GM18511 (cell line): ENCODE measurements around the gene FBN3.
"Not testable (repeated sequence)": the region's sequence is repeated elsewhere in the genome, so short reads cannot be mapped to it uniquely, and the experiment has no call there.

Source experiments
- ATAC-seq: cut with Tn5 transposase; IDR thresholded peaks from one replicate; pipeline ENCODE4 v1.9.1; 2021; ENCODE audit warnings: mild to moderate bottlenecking, moderate library complexity; ENCODE audit not compliant: unreplicated experiment

The FBN3 gene

DNA sequence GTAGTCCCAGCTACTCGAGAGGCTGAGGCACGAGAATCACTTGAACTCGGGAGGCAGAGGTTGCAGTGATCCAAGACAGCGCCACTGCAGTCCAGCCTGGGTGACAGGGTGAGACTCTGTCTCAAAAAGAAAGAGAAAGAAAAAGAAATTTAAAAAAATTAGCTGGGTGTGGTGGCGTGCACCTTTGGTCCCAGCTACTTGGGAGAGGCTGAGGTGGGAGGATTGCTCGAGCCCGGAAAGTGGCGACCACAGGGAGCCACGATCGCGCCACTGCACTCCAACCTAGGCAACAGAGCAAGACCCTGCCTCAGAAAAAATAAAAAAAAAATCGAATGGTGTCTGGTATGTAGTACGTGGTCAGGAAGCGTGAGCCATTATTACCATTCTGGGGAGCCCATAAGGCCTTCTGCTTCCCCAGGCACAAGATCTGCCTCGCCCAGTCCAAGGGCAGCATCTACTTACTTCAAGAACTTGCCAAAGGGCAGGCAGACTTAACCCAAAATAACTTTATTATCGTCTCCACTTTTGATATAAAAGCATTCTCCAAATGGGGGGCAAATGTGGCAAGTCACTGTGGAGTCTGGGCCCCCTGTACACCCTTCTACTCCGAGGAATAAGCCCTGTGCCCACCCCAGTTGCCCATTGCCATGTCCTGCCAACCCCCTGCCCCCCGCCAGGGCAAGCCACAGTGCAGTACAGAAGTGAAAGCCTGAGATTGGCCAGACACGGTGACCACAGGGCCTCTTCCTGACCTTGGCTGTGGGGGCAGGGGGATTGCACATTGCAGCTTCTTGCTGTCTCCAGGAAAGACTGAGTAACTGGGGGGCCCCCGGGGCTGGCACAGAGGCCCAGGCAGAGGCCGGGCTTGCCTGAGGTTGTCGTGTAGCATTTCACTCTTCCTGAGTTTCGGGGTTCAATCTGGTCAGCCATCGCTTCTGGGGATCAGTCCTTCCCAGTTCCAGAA, 84.2 kb downstream of the FBN3 start:
- no peak for ATAC-seq

DNA sequence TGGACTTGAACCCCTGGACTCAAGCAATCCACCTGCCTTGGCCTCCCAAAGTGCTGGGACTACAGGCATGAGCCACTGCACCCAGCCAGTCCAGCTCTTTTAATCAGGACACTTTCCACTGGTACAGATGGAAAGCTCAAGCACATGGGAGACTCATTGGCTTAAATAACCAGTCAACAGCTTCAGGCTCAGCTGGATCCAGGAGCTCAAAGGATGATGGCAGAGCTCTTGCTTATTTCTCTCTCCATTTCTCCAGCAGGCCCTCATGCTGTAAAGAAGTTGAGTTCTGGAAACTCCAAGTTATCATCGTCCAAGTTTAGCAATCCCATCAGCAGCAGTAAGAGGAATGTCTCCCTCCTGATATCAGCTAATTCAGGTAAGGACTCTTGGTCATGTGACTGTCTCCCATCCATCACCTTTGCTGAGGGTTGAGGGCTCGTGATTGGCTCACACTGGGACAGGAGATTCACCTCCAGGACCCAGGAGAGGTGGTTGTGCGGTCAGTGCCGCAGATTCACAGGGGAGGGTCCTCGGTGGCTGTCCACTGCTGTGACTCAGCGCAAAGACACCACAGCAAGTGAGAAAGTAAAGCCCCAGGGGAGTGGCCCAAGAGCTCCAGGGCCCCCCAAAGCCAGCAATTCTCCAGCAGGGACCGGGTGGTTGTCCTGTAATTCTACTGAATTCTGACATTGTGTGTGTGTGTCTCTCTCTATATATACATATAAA, 91.7 kb downstream of the FBN3 start:
- no peak for ATAC-seq

- ATAC-seq: no peak
Measured at GRCh38 chr19:8056533-8056932, 92.9 kb downstream of the FBN3 start.

GRCh38 chr19:8054169-8054568, 95.2 kb downstream of the FBN3 start:
- no peak for ATAC-seq

DNA sequence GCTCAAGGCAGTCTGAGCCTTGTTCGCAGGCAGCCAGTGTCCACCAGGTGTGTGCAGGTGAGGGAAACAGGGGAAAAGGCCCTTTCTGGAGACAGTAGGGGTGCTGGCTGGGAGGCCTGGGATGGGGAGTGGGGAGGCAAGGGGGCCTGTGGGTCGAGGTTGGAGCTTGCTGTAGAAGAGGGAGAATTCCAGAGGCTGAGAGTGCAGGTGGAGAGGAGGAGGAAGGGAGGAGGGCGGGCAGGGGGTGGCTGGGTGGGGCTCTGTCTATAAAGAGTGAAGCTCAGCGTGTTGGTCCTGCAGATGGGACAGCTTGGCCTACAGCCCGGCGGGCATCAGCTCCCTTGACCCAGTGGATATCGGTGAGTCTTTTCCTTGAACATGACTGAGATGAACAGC, 96.9 kb downstream of the FBN3 start, which contains the start of gene CCL25:
Gene CCL25, plus strand, starts transcription at position 297 of the 396 bp plus-strand sequence. CDS start 290 bp downstream, outside the sequence.
- no peak for ATAC-seq

DNA sequence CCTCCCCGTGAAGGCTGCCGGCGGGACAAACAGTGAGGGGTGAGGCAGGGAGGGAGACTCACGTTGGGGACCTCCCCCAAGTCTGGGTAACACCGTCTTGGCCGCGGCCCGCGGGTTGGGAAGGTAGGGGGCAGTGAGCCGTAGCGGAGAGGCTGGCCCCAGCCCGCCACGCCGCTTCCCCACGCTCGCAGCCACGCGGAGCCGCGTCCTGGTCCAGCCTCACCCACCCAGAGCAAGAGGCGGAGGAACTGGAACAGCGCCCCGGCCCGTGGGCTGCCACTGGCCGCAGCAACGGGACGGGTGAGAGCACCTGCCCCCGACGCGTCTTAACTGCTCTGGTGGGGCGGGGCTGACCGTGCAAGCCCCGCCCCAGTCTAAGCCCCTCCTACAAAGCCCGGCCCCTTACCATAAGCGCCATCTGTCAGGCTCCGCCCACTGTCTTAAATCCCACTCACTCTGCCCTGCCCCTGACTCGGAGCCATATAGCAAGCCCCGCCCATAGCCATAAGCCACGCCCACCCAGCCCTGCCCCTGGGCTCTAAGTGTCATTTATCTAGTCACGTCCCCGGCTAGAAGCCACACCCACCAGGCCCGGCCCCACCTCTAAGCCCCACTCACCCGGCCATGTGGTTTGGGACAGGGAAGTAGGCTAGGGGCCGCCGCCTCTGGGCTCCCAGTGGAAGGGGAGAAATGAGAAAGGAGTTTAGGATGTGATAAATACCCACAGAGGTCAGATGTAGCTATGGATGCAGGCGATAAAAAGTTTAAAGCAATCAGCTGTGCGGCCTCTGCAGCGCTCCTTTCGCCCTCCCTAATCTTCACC, 98.9 kb downstream of the FBN3 start:
- ATAC-seq: peak; percentile 83

DNA sequence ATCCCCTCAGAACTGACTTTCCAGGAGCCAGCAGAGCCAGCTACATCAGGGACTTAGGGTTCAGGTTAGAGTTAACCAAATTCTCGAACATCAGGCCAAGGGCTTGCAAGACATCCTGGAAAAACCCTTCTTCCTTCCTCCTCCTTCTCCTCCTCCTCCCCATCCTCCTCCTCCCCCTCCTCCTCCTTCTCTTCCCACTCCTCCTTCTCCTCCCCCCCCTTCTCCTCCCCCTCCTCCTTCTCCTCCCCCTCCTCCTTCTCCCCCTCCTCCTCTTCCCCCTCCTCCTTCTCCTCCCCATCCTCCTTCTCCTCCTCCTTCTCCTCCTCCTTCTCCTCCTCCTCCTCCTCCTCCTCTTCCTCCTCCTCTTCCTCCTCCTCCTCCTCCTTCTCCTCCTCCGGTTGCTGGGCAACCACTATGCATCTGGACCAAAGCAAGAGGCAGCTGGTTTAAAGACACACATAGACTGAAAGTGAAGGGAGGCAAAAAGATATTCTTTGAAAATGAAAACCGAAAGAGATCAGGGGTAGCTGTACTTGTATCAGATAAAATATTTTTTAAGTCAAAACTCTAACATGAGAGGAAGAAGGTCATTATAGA, 102.7 kb downstream of the FBN3 start:
- ATAC-seq: no peak

GRCh38 chr19:8045872-8046568, 103.4 kb downstream of the FBN3 start:
- ATAC-seq: no peak

- no peak for ATAC-seq
Measured at GRCh38 chr19:8044018-8044417, 105.4 kb downstream of the FBN3 start.

- ATAC-seq: no peak
Measured at GRCh38 chr19:8042900-8043299, 106.5 kb downstream of the FBN3 start.

GRCh38 chr19:8041531-8041931, 107.9 kb downstream of the FBN3 start:
- ATAC-seq: no peak

GRCh38 chr19:8039231-8039630, 110.2 kb downstream of the FBN3 start:
- ATAC-seq: no peak

DNA sequence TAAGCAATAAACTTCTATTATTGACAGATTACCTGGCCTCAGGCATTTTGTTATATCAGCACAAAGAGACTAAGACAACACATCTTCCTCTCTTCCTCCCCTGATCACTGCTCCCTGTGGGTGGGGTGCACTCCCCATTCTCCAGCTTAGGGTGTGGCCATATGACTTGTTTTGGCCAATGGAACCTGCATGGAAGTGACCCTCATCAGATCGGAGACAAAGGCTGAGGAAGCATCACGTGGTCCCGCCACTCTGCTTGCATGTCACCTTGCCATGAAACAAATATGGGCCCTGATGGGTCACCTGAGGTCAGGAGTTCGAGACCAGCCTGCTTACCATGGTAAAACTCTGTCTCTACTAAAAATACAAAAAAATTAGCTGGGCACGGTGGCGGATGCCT, 110.6 kb downstream of the FBN3 start:
- no peak for ATAC-seq

- ATAC-seq: no peak
Measured at GRCh38 chr19:8036434-8037099, 112.8 kb downstream of the FBN3 start.

DNA sequence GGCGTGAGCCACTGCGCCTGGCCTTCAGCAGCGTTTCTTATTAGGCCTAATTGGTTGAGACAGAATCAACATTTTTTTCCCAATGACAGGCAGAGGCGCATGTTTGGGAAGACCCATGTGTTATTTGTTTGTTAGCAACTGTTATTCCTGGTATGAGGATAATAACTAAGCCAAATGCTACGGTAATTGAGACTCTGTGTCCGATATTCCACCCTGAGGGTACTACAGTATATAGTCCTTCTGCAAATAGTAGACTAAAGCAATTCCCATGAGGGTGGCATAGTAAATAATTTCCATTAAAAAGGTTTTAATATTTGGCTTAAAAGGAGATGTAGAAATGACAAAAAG, 115.2 kb downstream of the FBN3 start:
- no peak for ATAC-seq

GRCh38 chr19:8033287-8034177, 115.9 kb downstream of the FBN3 start:
- ATAC-seq: not testable (repeated sequence)

DNA sequence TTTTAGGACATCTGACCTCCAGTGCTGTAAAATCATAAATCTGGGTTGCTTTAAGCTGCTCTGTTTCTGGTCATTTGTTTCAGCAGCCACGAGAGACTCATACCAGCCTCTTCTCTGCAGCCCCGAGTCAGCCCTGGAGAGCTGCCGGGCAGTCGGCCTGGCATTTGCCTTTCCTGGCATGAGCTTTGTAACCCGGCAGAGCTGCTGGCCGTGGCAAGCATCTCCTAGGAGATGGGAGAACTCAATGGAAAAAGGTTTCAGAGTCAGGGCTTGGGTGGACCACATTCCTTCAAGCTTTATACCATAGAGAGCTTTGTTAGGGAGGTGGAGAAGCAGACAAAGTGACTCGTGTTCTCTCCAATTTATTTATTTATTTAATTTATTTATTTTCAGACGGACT, 118.4 kb downstream of the FBN3 start:
- ATAC-seq: no peak

- no peak for ATAC-seq
Measured at GRCh38 chr19:8028951-8029491, 120.4 kb downstream of the FBN3 start.
